BJ (cell line): ENCODE data around the gene WASF2. TPM values are rescaled to one million over a fixed set of nuclear protein-coding genes. Genes with fewer than 3 reads are reported as not detected.
"Not testable (repeated sequence)": the region's sequence is repeated elsewhere in the genome, so short reads cannot be mapped to it uniquely, and the experiment has no call there.

Experiments used
- CTCF ChIA-PET: fragments of 350-600 bp; formaldehyde crosslinking; extraction: SDS; loops from one replicate; lab custom pipeline; 2021; ENCODE audit warnings: antibody characterized with exemption, inconsistent platforms; lab: Yijun Ruan, JAX
- POLR2A ChIA-PET: fragments of 300-600 bp; sonication (Branson Sonifier 250); formaldehyde crosslinking; extraction: SDS; loops from one replicate; lab custom pipeline; 2021; ENCODE audit warnings: antibody characterized with exemption; lab: Charles Lee
- DNase-seq: peaks from one replicate; pipeline ENCODE4 v3.0.0-alpha.2; 2011; ENCODE audit warnings: low read depth
- H3K27me3 ChIP-seq: 2 replicates; pipeline ENCODE4 v1.6.0; 2011; ENCODE audit warnings: low read length; ENCODE audit not compliant: control insufficient read depth, insufficient read depth
- H3K36me3 ChIP-seq: 2 replicates; pipeline ENCODE4 v1.5.1; 2011; ENCODE audit warnings: low read length; ENCODE audit not compliant: control insufficient read depth, insufficient read depth
- H3K4me3 ChIP-seq: 2 replicates; pipeline ENCODE4 v1.5.1; 2011; ENCODE audit warnings: low read depth, mild to moderate bottlenecking, control low read depth, low read length
- CTCF ChIP-seq: IDR thresholded peaks from 2 replicates; pipeline ENCODE4 v1.5.1; 2011; ENCODE audit warnings: low read depth, mild to moderate bottlenecking, control low read depth, inconsistent platforms, low read length, moderate library complexity; ENCODE audit not compliant: insufficient read depth
- polyA plus RNA-seq: library from polyadenylated mRNA; depleted of rRNA; stranded (reverse); fragments of >200 nt; gene quantifications from 2 replicates; pipeline ENCODE4 v1.2.3, GENCODE V29; 2011

The WASF2 gene
- polyA plus RNA-seq, 1 experiment: 56.5 TPM

GRCh38 chr1:27413004-27413403 is 77.0 kb downstream of the WASF2 start:
- CTCF ChIA-PET: interaction anchor here (0.8 to 4.8 kb wide), 9 partner anchors 8 to 194 kb away, joined by 3 to 32 read pairs (median 4); no protein-coding TSS in a partner anchor
- POLR2A ChIA-PET: no interaction called here
- DNase-seq: no peak
- TF ChIP-seq CTCF: no peak
- H3K36me3 ChIP-seq: peaks cover 33% of the 10 kb centered on the region
- H3K4me3 ChIP-seq: no peak overlapping the region
- no peaks in the 10 kb centered on the region for H3K27me3 ChIP-seq

- Histone ChIP-seq H3K4me3 (no peak overlapping the region), H3K27me3 (no peaks in the 10 kb centered on the region), H3K36me3 (peaks cover 36% of the 10 kb centered on the region)
- DNase-seq: no peak
- ChIA-PET CTCF (interaction anchor here (0.8 to 4.8 kb wide), 7 partner anchors 8 to 195 kb away, joined by 3 to 32 read pairs (median 11); no protein-coding TSS in a partner anchor), POLR2A (no interaction called here)
- TF ChIP-seq CTCF: no peak
These were observed 77.5 kb downstream of the WASF2 start for GRCh38 chr1:27412502-27412901.

GRCh38 chr1:27410709-27411108 is 79.3 kb downstream of the WASF2 start:
- ChIA-PET CTCF (interaction anchor here (1.1 to 1.4 kb wide), 2 partner anchors 13 to 196 kb away, joined by 3 to 5 read pairs; no protein-coding TSS in a partner anchor), POLR2A (no interaction called here)
- no peak for TF ChIP-seq CTCF
- Histone ChIP-seq H3K4me3 (no peak overlapping the region), H3K36me3 (peaks cover 33% of the 10 kb centered on the region), H3K27me3 (no peaks in the 10 kb centered on the region)
- DNase-seq: no peak

GRCh38 chr1:27409669-27410068 is 80.3 kb downstream of the WASF2 start:
- no peak for DNase-seq
- TF ChIP-seq CTCF: no peak
- H3K27me3 ChIP-seq: no peaks in the 10 kb centered on the region
- ChIA-PET CTCF (interaction anchor here (1.4 kb wide), 1 partner anchor 197 kb away, joined by 5 read pairs; no protein-coding TSS in a partner anchor), POLR2A (no interaction called here)
- H3K4me3 ChIP-seq: no peak overlapping the region
- peaks cover 30% of the 10 kb centered on the region for H3K36me3 ChIP-seq

- CTCF ChIA-PET: no interaction called here
- POLR2A ChIA-PET: no interaction called here
- Histone ChIP-seq H3K27me3 (no peaks in the 10 kb centered on the region), H3K36me3 (peaks cover 25% of the 10 kb centered on the region), H3K4me3 (no peak overlapping the region)
- DNase-seq: no peak
- no peak for TF ChIP-seq CTCF
These were observed 81.8 kb downstream of the WASF2 start for GRCh38 chr1:27408151-27408550.

GRCh38 chr1:27406791-27407190 is 83.2 kb downstream of the WASF2 start:
- DNase-seq, H3K4me3 ChIP-seq, POLR2A ChIA-PET, H3K27me3 ChIP-seq: not testable (repeated sequence)
- CTCF ChIA-PET: interaction anchor here (1.4 to 5.4 kb wide), 2 partner anchors 8 to 16 kb away, joined by 3 to 32 read pairs; no protein-coding TSS in a partner anchor
- peaks cover 19% of the 10 kb centered on the region for H3K36me3 ChIP-seq
